Measurements from ENCODE around the gene TRPM7.

DNA sequence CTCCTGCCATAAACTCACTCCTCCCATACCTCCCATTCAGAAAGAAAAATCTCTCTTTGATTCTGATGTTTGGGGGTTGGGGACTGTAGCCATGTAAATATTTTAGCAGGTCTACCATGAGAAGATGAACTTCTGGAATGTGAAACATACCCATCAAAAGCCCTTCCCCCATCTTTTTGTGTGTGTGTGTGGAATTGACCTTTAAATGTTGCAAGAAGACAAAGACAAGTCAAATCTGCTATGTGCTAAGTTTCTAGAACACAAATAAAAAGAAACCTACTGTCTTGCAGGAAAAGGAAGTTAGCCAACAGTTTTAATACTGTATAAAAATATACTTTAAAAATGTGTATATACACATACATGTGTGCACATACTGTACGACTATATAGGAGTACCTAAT is 110.4 kb downstream of the TRPM7 start:
- TF ChIP-seq POLR2A (IDR thresholded peaks at IDR 0.05): no peak
- TF ChIP-seq, protein P1, sequence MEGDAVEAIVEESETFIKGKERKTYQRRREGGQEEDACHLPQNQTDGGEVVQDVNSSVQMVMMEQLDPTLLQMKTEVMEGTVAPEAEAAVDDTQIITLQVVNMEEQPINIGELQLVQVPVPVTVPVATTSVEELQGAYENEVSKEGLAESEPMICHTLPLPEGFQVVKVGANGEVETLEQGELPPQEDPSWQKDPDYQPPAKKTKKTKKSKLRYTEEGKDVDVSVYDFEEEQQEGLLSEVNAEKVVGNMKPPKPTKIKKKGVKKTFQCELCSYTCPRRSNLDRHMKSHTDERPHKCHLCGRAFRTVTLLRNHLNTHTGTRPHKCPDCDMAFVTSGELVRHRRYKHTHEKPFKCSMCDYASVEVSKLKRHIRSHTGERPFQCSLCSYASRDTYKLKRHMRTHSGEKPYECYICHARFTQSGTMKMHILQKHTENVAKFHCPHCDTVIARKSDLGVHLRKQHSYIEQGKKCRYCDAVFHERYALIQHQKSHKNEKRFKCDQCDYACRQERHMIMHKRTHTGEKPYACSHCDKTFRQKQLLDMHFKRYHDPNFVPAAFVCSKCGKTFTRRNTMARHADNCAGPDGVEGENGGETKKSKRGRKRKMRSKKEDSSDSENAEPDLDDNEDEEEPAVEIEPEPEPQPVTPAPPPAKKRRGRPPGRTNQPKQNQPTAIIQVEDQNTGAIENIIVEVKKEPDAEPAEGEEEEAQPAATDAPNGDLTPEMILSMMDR (IDR thresholded peaks at IDR 0.05): no peak
